ENCODE results near the gene KLF12.

KLF12 gene

GRCh38 chr13:74111901-74112824 lies 22.0 kb downstream of the KLF12 start:
- FAIRE-seq = no peak
- DNase-seq (ENCODE audit: insufficient read length, low spot score) = no peak
- TF ChIP-seq CTCF (IDR thresholded peaks at IDR 0.05; ENCODE audit: insufficient read depth, missing control alignments) = no peak

- no peak for FAIRE-seq
- TF ChIP-seq CTCF (IDR thresholded peaks at IDR 0.05; ENCODE audit: insufficient read depth, missing control alignments) = no peak
- DNase-seq (ENCODE audit: insufficient read length, low spot score) = no peak
These were observed 22.8 kb downstream of the KLF12 start for GRCh38 chr13:74111399-74111798.

- no peak for TF ChIP-seq CTCF (IDR thresholded peaks at IDR 0.05; ENCODE audit: insufficient read depth, missing control alignments)
- DNase-seq (ENCODE audit: insufficient read length, low spot score) = no peak
- no peak for FAIRE-seq
These were observed 24.2 kb downstream of the KLF12 start for GRCh38 chr13:74110053-74110452.

GRCh38 chr13:74107598-74107997 lies 26.6 kb downstream of the KLF12 start:
- DNase-seq (ENCODE audit: insufficient read length, low spot score) = no peak
- no peak for TF ChIP-seq CTCF (IDR thresholded peaks at IDR 0.05; ENCODE audit: insufficient read depth, missing control alignments)

GRCh38 chr13:74105871-74106270 lies 28.3 kb downstream of the KLF12 start:
- DNase-seq (ENCODE audit: insufficient read length, low spot score) (no peak), FAIRE-seq (no peak)
- TF ChIP-seq CTCF (IDR thresholded peaks at IDR 0.05; ENCODE audit: insufficient read depth, missing control alignments) = no peak

More at GRCh38 chr13:74107598-74107997, 26.6 kb downstream of the KLF12 start:
- FAIRE-seq = no peak

- no peak for TF ChIP-seq CTCF (IDR thresholded peaks at IDR 0.05; ENCODE audit: insufficient read depth, missing control alignments)
- peak; percentile 16 for FAIRE-seq
- DNase-seq (ENCODE audit: insufficient read length, low spot score) = no peak
These were observed 29.4 kb downstream of the KLF12 start for GRCh38 chr13:74104661-74105275.

All from D721Med (cell line).